Activated T-cell treated with anti-CD3 and anti-CD28 coated beads for 1 hour (primary cell): ENCODE results near the gene STATH.
"Not testable (repeated sequence)": the region's sequence is repeated elsewhere in the genome, so short reads cannot be mapped to it uniquely, and the experiment has no call there.

Experiments
- DNase-seq: peaks from one replicate; pipeline ENCODE4 v3.0.0-alpha.2; 2020; ENCODE audit warnings: low read depth

The STATH gene

GRCh38 chr4:69995526-69996016 lies at the start of gene STATH:
Gene STATH, plus strand, starts transcription at chr4:69995966. Its CDS starts 2,472 bp downstream, at chr4:69998438.
- no peak for DNase-seq

GRCh38 chr4:69951602-69952001 lies 44.2 kb upstream of the STATH start:
- DNase-seq: no peak

- no peak for DNase-seq
These were observed 38.6 kb upstream of the STATH start for GRCh38 chr4:69957209-69957608.

DNA sequence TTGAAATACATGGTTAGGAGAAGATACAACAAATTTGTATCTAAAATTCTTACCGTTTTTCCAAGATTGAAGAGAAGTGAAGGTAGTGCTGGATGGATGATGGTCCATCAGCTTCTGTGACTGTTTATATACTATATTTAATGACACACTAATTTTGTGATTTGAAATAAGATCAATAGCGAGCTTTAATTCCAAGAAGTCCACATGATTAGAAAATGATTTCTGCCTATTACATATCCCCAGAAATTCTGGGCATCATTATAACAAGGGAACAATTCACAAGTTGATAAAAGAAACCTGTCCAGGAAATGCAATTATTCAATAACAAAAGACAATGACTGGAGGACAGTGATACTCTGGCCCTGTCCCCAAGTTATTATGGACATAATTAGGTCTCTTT lies 30.1 kb upstream of the STATH start, which contains the start of gene CSN2:
Gene CSN2, minus strand, starts transcription at position 101 of the 400 bp plus-strand sequence. CDS start 4,733 bp downstream, outside the sequence.
- DNase-seq: no peak

GRCh38 chr4:69970071-69970470 lies 25.7 kb upstream of the STATH start:
- no peak for DNase-seq

DNA sequence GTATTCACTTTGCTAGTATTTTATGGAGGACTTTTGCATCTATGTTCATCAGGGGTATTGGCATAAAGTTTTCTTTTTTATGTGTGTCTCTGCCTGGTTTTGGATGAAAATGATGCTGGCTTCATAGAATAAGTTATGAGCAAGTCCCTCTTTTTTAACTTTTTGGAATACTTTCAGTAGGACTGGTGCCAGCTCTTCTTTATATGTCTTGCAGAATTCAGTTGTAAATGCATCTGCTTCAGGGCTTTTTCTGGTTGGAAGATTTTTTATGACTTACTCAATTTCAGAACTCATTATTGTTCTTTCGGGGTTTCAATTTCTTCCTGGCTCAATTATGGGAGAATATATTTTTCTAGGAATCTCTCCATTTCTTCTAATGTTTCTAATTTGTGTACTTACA lies 21.1 kb upstream of the STATH start:
- DNase-seq: no peak

DNA sequence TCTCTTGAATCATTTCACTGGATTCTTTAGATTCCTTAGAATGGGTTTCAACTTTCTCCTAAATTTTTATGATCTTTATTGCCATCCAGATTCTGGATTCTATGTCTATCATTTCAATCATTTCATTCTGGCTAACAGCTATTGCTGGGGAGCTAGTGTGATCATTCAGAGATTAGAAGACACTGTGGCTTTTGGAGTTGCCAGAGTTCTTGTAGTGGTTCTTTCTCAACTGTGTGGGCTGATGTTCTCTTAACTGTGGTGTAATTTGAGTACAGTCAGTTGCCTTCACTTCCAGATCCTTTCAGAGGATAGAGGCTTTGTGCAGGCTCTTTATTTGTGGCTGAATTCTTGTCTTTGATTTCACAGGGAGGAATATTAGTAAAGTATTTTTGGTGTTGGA lies 18.2 kb upstream of the STATH start:
- no peak for DNase-seq

DNA sequence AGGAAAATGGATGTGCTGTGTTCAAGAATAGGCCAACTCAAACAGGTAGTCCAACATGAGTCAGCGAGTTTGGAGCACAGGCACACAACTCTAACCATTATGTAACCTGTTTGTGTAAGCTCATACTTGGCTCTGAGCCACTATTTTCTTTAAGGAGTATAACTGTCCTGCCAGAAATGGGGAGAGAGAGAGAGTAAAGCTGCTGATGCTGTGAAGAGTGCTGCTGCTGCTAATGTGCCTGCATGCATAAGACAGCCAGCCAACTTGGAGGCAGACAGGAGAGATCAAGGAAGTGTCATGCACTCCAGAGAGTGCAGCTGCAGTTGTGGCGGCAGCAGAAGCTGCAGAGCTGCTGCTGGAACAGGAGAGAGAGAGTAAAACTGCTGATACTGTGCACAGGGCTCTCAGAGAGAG lies 11.7 kb upstream of the STATH start:
- no peak for DNase-seq

- no peak for DNase-seq
These were observed 9.1 kb upstream of the STATH start for GRCh38 chr4:69986663-69987062.

DNA sequence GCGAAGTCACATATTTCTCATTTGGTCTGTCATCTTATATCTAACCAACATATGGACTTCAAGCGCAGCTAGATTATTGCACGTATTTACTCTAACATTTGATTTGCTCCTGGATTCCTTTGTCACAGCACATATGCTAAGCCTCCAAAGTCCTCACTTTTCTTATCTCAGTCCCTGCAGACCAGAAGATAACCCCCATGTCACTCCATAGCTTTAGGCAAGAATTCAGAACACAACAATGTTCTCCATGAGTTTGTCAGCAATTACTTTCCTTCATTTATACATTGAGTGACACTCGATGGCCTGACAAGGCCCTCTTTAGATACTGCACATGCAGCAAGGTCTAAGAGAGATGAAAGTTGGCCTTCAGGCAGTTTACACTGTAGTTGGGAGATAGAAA lies 4.8 kb upstream of the STATH start:
- DNase-seq: no peak

- no peak for DNase-seq
These were observed 984 bp upstream of the STATH start for GRCh38 chr4:69994782-69995181.

DNA sequence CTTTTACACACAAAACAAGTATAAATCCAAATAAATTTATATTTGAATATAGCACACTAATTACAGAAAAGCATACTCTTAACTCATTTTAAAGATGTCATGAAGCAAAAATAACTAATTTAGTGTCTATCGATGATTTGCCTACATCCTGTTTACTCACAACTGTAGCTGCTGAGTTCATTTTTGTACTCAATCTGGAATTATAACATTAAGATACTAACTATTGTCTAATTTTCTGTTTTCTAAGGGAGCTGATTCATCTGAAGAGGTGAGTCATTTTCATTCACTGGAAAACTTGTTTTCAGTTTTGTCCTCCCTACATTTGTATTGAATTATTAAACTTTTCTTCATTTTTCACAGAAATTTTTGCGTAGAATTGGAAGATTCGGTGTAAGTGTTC lies 3.7 kb downstream of the STATH start:
- no peak for DNase-seq

DNA sequence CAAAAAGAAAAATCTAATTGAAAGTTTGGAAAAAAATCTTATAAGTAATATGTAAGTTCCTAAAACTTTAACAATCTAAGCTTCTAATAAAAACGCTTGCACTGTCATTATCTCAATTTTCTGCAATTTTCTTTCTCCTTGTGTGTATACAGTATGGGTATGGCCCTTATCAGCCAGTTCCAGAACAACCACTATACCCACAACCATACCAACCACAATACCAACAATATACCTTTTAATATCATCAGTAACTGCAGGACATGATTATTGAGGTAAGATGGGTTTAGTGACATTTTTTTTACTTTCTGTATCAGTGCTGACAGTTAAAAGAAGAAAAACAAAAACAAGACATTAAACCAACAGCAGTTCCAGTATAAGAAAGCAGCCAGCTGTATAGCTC lies 4.9 kb downstream of the STATH start:
- no peak for DNase-seq

GRCh38 chr4:70002507-70002906 lies 6.7 kb downstream of the STATH start:
- no peak for DNase-seq

- no peak for DNase-seq
These were observed 13.0 kb downstream of the STATH start for GRCh38 chr4:70008771-70009170.

DNA sequence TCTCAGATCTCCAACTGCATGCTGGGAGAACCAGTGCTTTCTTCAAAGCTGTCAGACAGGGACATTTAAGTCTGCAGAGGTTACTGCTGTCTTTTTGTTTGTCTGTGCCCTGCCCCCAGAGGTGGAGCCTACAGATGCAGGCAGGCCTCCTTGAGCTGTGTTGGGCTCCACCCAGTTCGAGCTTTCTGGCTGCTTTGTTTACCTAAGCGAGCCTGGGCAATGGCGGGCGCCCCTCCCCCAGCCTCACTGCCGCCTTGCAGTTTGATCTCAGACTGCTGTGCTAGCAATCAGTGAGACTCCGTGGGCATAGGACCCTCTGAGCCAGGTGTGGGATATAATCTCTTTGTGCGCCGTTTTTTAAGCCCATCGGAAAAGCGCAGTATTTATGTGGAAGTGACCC lies 23.2 kb downstream of the STATH start:
- not testable (repeated sequence) for DNase-seq

DNA sequence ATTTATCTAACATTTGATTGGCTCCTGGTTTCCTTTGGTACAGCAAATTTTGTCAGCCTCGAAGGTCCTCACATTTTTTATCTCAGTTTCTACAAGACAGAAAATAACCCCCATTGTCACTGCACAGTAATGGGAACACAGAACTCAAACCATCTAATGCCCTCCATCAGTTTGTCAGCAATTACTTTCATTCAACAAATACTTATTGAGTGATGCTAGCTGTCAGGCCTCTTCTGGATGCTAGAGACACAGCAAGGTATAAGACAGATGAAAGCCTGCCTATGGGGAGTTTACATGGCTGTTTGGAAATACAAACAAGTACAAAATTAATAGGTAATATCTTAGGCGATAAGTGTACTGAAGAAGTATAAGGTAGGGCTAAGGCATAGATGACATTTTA lies 27.5 kb downstream of the STATH start:
- no peak for DNase-seq

DNA sequence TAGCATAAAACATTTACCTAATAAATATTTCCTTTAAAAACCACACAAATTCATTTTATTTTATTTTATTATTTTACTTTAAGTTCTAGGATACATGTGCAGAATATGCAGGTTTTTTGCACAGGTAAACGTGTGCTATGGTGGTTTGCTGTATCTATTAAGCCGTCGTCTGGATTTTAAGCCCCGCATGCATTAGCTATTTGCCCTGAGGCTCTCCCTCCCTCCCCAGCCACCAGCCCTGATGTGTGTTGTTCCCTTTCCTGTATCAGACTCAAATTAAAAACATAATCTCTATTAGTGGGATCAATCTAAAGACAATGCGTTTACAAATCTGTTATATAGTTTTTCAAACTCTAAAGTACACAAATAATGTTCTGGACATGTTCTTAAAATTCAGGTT lies 31.2 kb downstream of the STATH start:
- DNase-seq: no peak

GRCh38 chr4:70028159-70028558 lies 32.4 kb downstream of the STATH start, which contains the start of gene HTN3:
Gene HTN3, plus strand, starts transcription at chr4:70028459. Its CDS starts 2,282 bp downstream, at chr4:70030741.
- not testable (repeated sequence) for DNase-seq

GRCh38 chr4:70037559-70037958 lies 41.8 kb downstream of the STATH start:
- not testable (repeated sequence) for DNase-seq

GRCh38 chr4:70039928-70040327 lies 44.2 kb downstream of the STATH start:
- DNase-seq: not testable (repeated sequence)

GRCh38 chr4:70041652-70042286 lies 46.0 kb downstream of the STATH start:
- DNase-seq: no peak

GRCh38 chr4:70050138-70050537 lies 54.4 kb downstream of the STATH start, which contains the start of gene HTN1:
Gene HTN1, plus strand, starts transcription at chr4:70050438. Its CDS starts 2,639 bp downstream, at chr4:70053077.
- not testable (repeated sequence) for DNase-seq
